C4-2B (cell line): ENCODE results near the gene MCUR1.

ENCODE experiments used
- CTCF ChIP-seq: fragments of 450-650 bp; conservative IDR thresholded peaks from 2 replicates; pipeline ENCODE4 v1.5.1; 2017; ENCODE audit warnings: mild to moderate bottlenecking
- ZFX ChIP-seq: fragments of 450-650 bp; IDR thresholded peaks from 2 replicates; pipeline ENCODE4 v1.6.1; 2017

GRCh38 chr6:13859871-13860555 is 45.7 kb upstream of the MCUR1 start:
- TF ChIP-seq CTCF, result no peak
- no peak for TF ChIP-seq ZFX
